HEK293 (cell line): ENCODE results near the gene TMEM14A.

Source experiments
- KLF10 ChIP-seq: fragments of 450-650 bp; IDR thresholded peaks from 2 replicates; pipeline ENCODE4 v1.5.1; 2018; ENCODE audit warnings: missing biosample characterization, mild to moderate bottlenecking, missing genetic modification characterization
- KLF9 ChIP-seq: fragments of 450-650 bp; formaldehyde crosslinking; IDR thresholded peaks from 2 replicates; pipeline ENCODE4 v1.5.1; 2016; ENCODE audit warnings: missing biosample characterization, missing genetic modification characterization, low read depth
- SP2 ChIP-seq: fragments of 450-650 bp; formaldehyde crosslinking; IDR thresholded peaks from 2 replicates; pipeline ENCODE4 v1.5.1; 2016; ENCODE audit warnings: missing biosample characterization, missing genetic modification characterization
- ZNF623 ChIP-seq: fragments of 450-650 bp; formaldehyde crosslinking; IDR thresholded peaks from 2 replicates; pipeline ENCODE4 v1.5.1; 2016; ENCODE audit warnings: missing biosample characterization, missing genetic modification characterization
- ZNF658 ChIP-seq: fragments of 450-650 bp; formaldehyde crosslinking; IDR thresholded peaks from 2 replicates; pipeline ENCODE4; 2016; ENCODE audit warnings: missing biosample characterization, missing genetic modification characterization
- TF ChIP-seq, protein P1 (sequence below): fragments of 450-650 bp; formaldehyde crosslinking; IDR thresholded peaks from 2 replicates; pipeline ENCODE4 v1.5.1; 2016; ENCODE audit warnings: missing biosample characterization, missing genetic modification characterization
- TF ChIP-seq, protein P2 (sequence below): fragments of 450-650 bp; formaldehyde crosslinking; IDR thresholded peaks from 2 replicates; pipeline ENCODE4 v1.5.1; 2017; ENCODE audit warnings: missing biosample characterization, missing genetic modification characterization
- TF ChIP-seq, protein P3 (sequence below): fragments of 450-650 bp; formaldehyde crosslinking; IDR thresholded peaks from 2 replicates; pipeline ENCODE4 v1.5.1; 2016; ENCODE audit warnings: missing biosample characterization, missing genetic modification characterization, low read depth

DNA sequence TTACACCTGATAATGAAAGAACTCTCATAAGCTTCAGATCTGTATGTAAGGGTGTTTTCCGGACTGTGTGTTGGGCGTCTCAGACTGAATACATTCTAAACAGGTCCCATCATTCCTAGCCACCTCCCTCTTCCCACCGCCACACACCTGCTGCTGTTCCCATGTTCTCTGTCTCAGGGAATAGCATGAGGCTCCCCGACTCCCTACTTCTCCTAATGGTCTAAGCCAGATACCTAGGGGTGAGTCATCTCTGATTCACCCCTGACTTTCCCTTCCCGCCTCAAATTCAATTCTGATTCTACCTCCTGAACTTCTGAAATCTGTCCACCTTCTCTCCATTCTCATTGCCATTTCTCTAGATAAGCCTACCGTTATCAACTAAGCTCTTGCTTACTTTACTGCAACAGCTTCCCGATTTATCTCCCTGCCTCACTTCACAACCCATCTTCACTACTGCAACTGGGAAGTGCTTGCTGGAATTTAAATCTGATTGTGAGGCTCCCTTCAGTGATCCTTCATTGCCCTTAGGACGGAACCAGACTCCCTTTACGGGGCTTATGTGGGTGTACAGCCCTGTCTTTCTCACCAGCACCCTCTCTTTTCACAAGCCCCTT is 1.6 kb downstream of the TMEM14A start:
- no peak for TF ChIP-seq SP2
- TF ChIP-seq, protein P1, sequence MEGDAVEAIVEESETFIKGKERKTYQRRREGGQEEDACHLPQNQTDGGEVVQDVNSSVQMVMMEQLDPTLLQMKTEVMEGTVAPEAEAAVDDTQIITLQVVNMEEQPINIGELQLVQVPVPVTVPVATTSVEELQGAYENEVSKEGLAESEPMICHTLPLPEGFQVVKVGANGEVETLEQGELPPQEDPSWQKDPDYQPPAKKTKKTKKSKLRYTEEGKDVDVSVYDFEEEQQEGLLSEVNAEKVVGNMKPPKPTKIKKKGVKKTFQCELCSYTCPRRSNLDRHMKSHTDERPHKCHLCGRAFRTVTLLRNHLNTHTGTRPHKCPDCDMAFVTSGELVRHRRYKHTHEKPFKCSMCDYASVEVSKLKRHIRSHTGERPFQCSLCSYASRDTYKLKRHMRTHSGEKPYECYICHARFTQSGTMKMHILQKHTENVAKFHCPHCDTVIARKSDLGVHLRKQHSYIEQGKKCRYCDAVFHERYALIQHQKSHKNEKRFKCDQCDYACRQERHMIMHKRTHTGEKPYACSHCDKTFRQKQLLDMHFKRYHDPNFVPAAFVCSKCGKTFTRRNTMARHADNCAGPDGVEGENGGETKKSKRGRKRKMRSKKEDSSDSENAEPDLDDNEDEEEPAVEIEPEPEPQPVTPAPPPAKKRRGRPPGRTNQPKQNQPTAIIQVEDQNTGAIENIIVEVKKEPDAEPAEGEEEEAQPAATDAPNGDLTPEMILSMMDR (tag by site-specific recombination) = no peak
- TF ChIP-seq KLF9 (tag by site-specific recombination) = no peak
- TF ChIP-seq KLF10 (tag by site-specific recombination) = no peak
- no peak for TF ChIP-seq ZNF658 (tag by site-specific recombination)
- TF ChIP-seq, protein P2, sequence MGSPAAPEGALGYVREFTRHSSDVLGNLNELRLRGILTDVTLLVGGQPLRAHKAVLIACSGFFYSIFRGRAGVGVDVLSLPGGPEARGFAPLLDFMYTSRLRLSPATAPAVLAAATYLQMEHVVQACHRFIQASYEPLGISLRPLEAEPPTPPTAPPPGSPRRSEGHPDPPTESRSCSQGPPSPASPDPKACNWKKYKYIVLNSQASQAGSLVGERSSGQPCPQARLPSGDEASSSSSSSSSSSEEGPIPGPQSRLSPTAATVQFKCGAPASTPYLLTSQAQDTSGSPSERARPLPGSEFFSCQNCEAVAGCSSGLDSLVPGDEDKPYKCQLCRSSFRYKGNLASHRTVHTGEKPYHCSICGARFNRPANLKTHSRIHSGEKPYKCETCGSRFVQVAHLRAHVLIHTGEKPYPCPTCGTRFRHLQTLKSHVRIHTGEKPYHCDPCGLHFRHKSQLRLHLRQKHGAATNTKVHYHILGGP (tag by site-specific recombination) = no peak
- TF ChIP-seq ZNF623 (tag by site-specific recombination) = no peak
- TF ChIP-seq, protein P3, sequence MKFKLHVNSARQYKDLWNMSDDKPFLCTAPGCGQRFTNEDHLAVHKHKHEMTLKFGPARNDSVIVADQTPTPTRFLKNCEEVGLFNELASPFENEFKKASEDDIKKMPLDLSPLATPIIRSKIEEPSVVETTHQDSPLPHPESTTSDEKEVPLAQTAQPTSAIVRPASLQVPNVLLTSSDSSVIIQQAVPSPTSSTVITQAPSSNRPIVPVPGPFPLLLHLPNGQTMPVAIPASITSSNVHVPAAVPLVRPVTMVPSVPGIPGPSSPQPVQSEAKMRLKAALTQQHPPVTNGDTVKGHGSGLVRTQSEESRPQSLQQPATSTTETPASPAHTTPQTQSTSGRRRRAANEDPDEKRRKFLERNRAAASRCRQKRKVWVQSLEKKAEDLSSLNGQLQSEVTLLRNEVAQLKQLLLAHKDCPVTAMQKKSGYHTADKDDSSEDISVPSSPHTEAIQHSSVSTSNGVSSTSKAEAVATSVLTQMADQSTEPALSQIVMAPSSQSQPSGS (tag by site-specific recombination) = no peak
